Hepatocyte (in vitro differentiated cells): ENCODE data around the gene MINDY4. TPM values are rescaled to one million over a fixed set of nuclear protein-coding genes. Genes with fewer than 3 reads are reported as not detected.

Experiments
- DNase-seq: peaks from one replicate; pipeline ENCODE4 v3.0.0-alpha.2; 2016; ENCODE audit warnings: low spot score
- H2AFZ ChIP-seq: fragments of 200-600 bp; sonication (generic); 2 replicates; pipeline ENCODE4 v1.6.0; 2016; ENCODE audit warnings: antibody characterized with exemption, mild to moderate bottlenecking
- H3K27ac ChIP-seq: fragments of 200-600 bp; sonication (generic); 2 replicates; pipeline ENCODE4 v1.5.1; 2016; ENCODE audit warnings: mild to moderate bottlenecking
- H3K27me3 ChIP-seq: fragments of 200-600 bp; sonication (generic); 2 replicates; pipeline ENCODE4 v1.6.1; 2016
- H3K36me3 ChIP-seq: fragments of 200-600 bp; sonication (generic); replicated peaks from 2 replicates; pipeline ENCODE4 v1.5.1; 2016; ENCODE audit warnings: low read depth; ENCODE audit not compliant: insufficient read depth
- H3K4me1 ChIP-seq: fragments of 200-600 bp; sonication (generic); 2 replicates; pipeline ENCODE4 v1.5.1; 2016; ENCODE audit warnings: mild to moderate bottlenecking, moderate library complexity; ENCODE audit not compliant: insufficient read depth
- H3K4me2 ChIP-seq: fragments of 200-600 bp; sonication (generic); 2 replicates; pipeline ENCODE4 v1.6.0; 2016
- H3K4me3 ChIP-seq: fragments of 200-600 bp; sonication (generic); 2 replicates; pipeline ENCODE4 v1.5.1; 2016; ENCODE audit warnings: mild to moderate bottlenecking
- H3K79me2 ChIP-seq: fragments of 200-600 bp; sonication (generic); 2 replicates; pipeline ENCODE4 v1.6.0; 2017; ENCODE audit warnings: mild to moderate bottlenecking
- H3K9me2 ChIP-seq: fragments of 200-600 bp; sonication (generic); replicated peaks from 2 replicates; pipeline ENCODE4 v1.6.0; 2017; ENCODE audit warnings: mild to moderate bottlenecking; ENCODE audit not compliant: insufficient read depth
- H3K9me3 ChIP-seq: fragments of 200-600 bp; sonication (generic); 2 replicates; pipeline ENCODE4 v1.5.1; 2016; ENCODE audit warnings: low read depth, mild to moderate bottlenecking
- H4K20me1 ChIP-seq: fragments of 200-600 bp; sonication (generic); 2 replicates; pipeline ENCODE4 v1.6.0; 2016; ENCODE audit warnings: mild to moderate bottlenecking; ENCODE audit not compliant: insufficient read depth, poor library complexity, severe bottlenecking
- EZH2 ChIP-seq: fragments of 200-600 bp; sonication (generic); IDR thresholded peaks from 2 replicates; pipeline ENCODE4 v1.6.1; 2016; ENCODE audit warnings: antibody characterized with exemption, mild to moderate bottlenecking, borderline replicate concordance
- EZH2phosphoT487 ChIP-seq: fragments of 200-600 bp; sonication (generic); IDR thresholded peaks from one replicate; pipeline ENCODE4 v1.6.1; 2018; ENCODE audit warnings: antibody characterized with exemption, mild to moderate bottlenecking, low read depth, moderate library complexity; ENCODE audit not compliant: unreplicated experiment, severe bottlenecking
- WGBS: methylation state at CpG from one replicate; pipeline ENCODE4 v1.1.6; 2016; ENCODE audit warnings: low lambda C conversion rate; ENCODE audit errors: missing lambda C conversion rate; 5-methylcytosine and 5-hydroxymethylcytosine counted together
- polyA plus RNA-seq: library from polyadenylated mRNA; unstranded; fragments of >200 nt; fragmentation: Nextera tagmentation; extraction: Ambion mirVana; gene quantifications from 2 replicates; pipeline ENCODE4 v1.2.1, GENCODE V29; 2016
- total RNA-seq: library from RNA; depleted of rRNA; stranded (reverse); fragments of >200 nt; gene quantifications from 2 replicates; pipeline ENCODE4 v1.2.3, GENCODE V29; 2014
- TF ChIP-seq, protein P1 (sequence below): fragments of 200-600 bp; sonication (generic); IDR thresholded peaks from 2 replicates; pipeline ENCODE4 v1.5.1; 2016; ENCODE audit warnings: antibody characterized with exemption, mild to moderate bottlenecking; ENCODE audit not compliant: poor library complexity

MINDY4 gene
- total and polyA plus RNA-seq, 2 experiments from 2014 or later: 4.4 to 6.3 TPM

DNA sequence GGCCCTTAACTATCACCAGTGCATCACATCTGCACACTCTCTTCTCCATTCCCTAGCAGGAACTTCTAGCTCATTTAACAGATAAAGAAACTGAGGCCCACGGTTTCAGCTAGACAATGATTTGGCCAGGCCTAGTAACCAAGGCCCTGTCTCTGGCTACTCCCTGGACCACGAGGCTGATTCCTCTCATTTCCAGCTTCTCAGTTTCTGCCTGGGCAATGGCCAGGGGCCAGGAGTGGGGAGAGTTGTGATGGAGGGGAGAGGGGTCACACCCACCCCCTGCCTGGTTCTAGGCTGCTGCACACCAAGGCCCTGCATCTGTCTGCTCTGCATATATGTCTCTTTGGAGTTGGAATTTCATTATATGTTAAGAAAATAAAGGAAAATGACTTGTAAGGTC is 153.9 kb downstream of the MINDY4 start:
- Histone ChIP-seq H3K4me1 (peaks cover 3% of the 10 kb centered on the region), H2AFZ (no peak overlapping the region), H3K36me3 (no peaks in the 10 kb centered on the region), H4K20me1 (no peaks in the 10 kb centered on the region), H3K4me3 (no peak overlapping the region), H3K79me2 (no peaks in the 10 kb centered on the region), H3K9me3 (no peaks in the 10 kb centered on the region), H3K4me2 (no peak overlapping the region), H3K27ac (no peak overlapping the region), H3K27me3 (no peaks in the 10 kb centered on the region), H3K9me2 (no peaks in the 10 kb centered on the region)
- no peak for DNase-seq
- TF ChIP-seq EZH2phosphoT487 (no peak), EZH2 (no peak)
- TF ChIP-seq, protein P1, sequence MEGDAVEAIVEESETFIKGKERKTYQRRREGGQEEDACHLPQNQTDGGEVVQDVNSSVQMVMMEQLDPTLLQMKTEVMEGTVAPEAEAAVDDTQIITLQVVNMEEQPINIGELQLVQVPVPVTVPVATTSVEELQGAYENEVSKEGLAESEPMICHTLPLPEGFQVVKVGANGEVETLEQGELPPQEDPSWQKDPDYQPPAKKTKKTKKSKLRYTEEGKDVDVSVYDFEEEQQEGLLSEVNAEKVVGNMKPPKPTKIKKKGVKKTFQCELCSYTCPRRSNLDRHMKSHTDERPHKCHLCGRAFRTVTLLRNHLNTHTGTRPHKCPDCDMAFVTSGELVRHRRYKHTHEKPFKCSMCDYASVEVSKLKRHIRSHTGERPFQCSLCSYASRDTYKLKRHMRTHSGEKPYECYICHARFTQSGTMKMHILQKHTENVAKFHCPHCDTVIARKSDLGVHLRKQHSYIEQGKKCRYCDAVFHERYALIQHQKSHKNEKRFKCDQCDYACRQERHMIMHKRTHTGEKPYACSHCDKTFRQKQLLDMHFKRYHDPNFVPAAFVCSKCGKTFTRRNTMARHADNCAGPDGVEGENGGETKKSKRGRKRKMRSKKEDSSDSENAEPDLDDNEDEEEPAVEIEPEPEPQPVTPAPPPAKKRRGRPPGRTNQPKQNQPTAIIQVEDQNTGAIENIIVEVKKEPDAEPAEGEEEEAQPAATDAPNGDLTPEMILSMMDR: no peak
- 80% methylated on average over 2 of the region's 2 CpGs for WGBS

DNA sequence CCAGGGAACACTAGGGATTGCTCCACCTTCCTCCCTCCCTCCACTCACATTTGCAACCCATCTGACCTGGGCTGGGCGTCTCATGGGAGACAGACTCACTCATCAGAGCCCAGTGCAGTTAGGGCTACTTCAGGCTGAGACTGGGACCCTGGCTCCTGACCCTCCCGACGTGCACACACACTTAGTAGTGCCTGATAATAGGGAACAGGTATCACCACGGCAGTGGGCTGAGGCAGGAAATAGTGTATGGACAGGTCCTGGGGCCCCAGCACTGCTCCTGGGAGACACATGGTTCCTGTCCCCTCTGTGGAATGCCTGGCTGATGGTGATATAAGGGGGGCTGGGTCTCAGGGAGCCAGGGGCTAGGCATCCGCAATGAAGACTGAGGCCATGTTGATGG is 154.7 kb downstream of the MINDY4 start:
- H3K4me2 ChIP-seq: no peak overlapping the region
- no peaks in the 10 kb centered on the region for H3K36me3 ChIP-seq
- H3K4me3 ChIP-seq: no peak overlapping the region
- no peaks in the 10 kb centered on the region for H3K27me3 ChIP-seq
- no peaks in the 10 kb centered on the region for H3K9me2 ChIP-seq
- no peaks in the 10 kb centered on the region for H4K20me1 ChIP-seq
- H3K9me3 ChIP-seq: no peaks in the 10 kb centered on the region
- peaks cover 6% of the 10 kb centered on the region for H3K4me1 ChIP-seq
- H3K79me2 ChIP-seq: no peaks in the 10 kb centered on the region
- no peak overlapping the region for H3K27ac ChIP-seq
- H2AFZ ChIP-seq: no peak overlapping the region
- whole genome bisulfite sequencing: 85% methylated on average over 5 of the region's 5 CpGs
- TF ChIP-seq, protein P1: no peak
- TF ChIP-seq EZH2phosphoT487 (no peak), EZH2 (no peak)
- no peak for DNase-seq

DNA sequence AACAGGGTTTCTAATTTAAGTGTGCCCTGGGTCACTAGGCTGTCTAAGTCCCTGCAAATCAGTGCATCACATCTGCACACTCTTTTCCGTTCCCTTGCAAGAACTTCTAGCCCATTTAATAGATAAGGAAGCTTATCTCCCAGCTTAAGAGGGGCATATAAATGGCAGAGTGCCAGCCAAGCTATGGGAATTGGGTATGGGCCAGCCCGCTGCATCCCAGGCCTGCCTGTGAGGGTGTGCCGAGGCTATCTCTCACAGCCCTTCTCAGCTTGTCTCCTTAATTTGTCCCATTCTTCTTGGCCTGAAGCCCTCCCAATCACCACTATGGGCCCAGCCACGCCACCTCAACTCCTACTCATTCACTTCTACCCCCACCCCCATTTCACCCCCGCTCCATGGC is 155.1 kb downstream of the MINDY4 start:
- Histone ChIP-seq H4K20me1 (no peaks in the 10 kb centered on the region), H3K79me2 (no peaks in the 10 kb centered on the region), H3K9me3 (no peaks in the 10 kb centered on the region), H3K27me3 (no peaks in the 10 kb centered on the region), H3K4me2 (no peak overlapping the region), H3K27ac (no peak overlapping the region), H3K4me3 (no peak overlapping the region), H3K4me1 (peaks cover 7% of the 10 kb centered on the region), H2AFZ (no peak overlapping the region), H3K9me2 (no peaks in the 10 kb centered on the region), H3K36me3 (no peaks in the 10 kb centered on the region)
- TF ChIP-seq EZH2: no peak
- no peak for TF ChIP-seq EZH2phosphoT487
- TF ChIP-seq, protein P1: no peak
- WGBS: 83% methylated on average over 5 of the region's 5 CpGs
- DNase-seq: no peak

DNA sequence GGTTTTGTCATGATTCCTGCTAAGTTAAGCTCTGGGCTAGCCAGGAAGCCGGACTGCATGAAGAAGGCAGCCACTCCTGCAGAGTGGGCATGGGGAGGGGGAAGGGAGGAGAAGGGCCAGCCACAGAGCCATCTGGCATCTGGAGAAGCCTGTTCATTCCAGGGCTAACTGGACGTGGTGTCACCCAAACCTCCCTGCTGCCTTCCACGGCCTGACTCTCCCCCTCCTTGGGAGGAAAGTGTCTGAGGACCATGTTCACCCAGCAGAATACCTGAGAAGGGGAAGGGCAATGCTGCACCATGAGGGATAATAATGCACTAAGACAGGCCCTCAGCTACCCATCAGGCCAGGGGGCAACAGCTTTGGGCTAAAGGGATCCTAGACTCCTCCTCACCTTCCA is 155.8 kb downstream of the MINDY4 start:
- TF ChIP-seq EZH2phosphoT487 (no peak), EZH2 (no peak)
- TF ChIP-seq, protein P1: no peak
- no peaks in the 10 kb centered on the region for H3K9me2 ChIP-seq
- no peak overlapping the region for H3K4me2 ChIP-seq
- H3K4me1 ChIP-seq: peaks cover 9% of the 10 kb centered on the region
- H4K20me1 ChIP-seq: no peaks in the 10 kb centered on the region
- H3K79me2 ChIP-seq: no peaks in the 10 kb centered on the region
- WGBS: 88% methylated on average over 3 of the region's 3 CpGs
- peak; percentile 3 for DNase-seq
- no peak overlapping the region for H3K4me3 ChIP-seq
- no peak overlapping the region for H2AFZ ChIP-seq
- no peak overlapping the region for H3K27ac ChIP-seq
- no peaks in the 10 kb centered on the region for H3K9me3 ChIP-seq
- H3K27me3 ChIP-seq: no peaks in the 10 kb centered on the region
- no peaks in the 10 kb centered on the region for H3K36me3 ChIP-seq
